ENCODE measurements around the gene EFL1. TPM values are rescaled to one million over a fixed set of nuclear protein-coding genes. Genes with fewer than 3 reads are reported as not detected.

EFL1 gene
- total and polyA plus RNA-seq, 2 of the 4 experiments (the other 2 are of a cell fraction) = 10.1 to 24.6 TPM

DNA sequence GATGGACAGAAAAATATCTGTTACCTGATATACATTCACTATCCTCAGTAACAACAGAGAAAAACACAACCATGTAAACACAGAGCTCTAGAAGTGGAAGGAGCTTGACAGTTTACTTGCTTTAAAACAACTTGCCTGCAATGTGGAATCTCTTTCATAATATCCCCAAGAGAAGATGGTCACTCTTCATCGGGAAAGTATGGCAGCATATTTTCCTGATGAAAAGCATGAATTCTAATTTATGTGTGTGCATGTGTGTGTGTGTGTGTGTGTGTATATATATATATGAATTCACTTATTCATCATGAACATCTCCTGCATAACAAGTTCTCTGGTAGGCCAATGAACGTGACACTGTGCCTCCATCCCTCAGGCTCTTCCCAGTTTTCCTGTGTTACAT, 81.2 kb downstream of the EFL1 start:
- no CpG with 5 or more reads among the region's 2 CpGs for WGBS, 2 experiments (ENCODE audit: extremely low coverage in 2 of 2, insufficient read length in 1 of 2)
- H4K91ac ChIP-seq (ENCODE audit: insufficient read depth, low read depth, low read length) = no peak overlapping the region
- H3K14ac ChIP-seq (replicated peaks; ENCODE audit: low read depth, low read length) = no peak overlapping the region
- H3K4me1 ChIP-seq (ENCODE audit: control insufficient read depth, insufficient read depth, low read length) = peaks cover 11% of the 10 kb centered on the region
- H3K9me1 ChIP-seq (ENCODE audit: insufficient read depth, low read length) = peaks cover 12% of the 10 kb centered on the region
- H3K4ac ChIP-seq (ENCODE audit: low read depth, low read length) = no peak overlapping the region
- no peak overlapping the region for H2BK120ac ChIP-seq (ENCODE audit: low read depth, low read length)
- no peak overlapping the region for H2AK9ac ChIP-seq (replicated peaks; ENCODE audit: low read depth, low read length, poor library complexity)
- no peak overlapping the region for H3K9ac ChIP-seq (ENCODE audit: low read depth, low read length)
- H3K27ac ChIP-seq (ENCODE audit: insufficient read depth, low read length) = no peak overlapping the region
- H3K23ac ChIP-seq (ENCODE audit: low read depth, low read length) = no peak overlapping the region
- H3K9me3 ChIP-seq (ENCODE audit: control insufficient read depth, insufficient read depth, low read length) = no peaks in the 10 kb centered on the region
- no peak for TF ChIP-seq SMC3 (IDR thresholded peaks at IDR 0.05; ENCODE audit: low read depth, low read length)
- TF ChIP-seq, protein P1, sequence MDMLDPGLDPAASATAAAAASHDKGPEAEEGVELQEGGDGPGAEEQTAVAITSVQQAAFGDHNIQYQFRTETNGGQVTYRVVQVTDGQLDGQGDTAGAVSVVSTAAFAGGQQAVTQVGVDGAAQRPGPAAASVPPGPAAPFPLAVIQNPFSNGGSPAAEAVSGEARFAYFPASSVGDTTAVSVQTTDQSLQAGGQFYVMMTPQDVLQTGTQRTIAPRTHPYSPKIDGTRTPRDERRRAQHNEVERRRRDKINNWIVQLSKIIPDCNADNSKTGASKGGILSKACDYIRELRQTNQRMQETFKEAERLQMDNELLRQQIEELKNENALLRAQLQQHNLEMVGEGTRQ (IDR thresholded peaks at IDR 0.05; ENCODE audit: low read depth, low read length) = no peak
- no peak for TF ChIP-seq BHLHE40 (IDR thresholded peaks at IDR 0.05; ENCODE audit: low read depth, low read length)
- TF ChIP-seq MAZ (IDR thresholded peaks at IDR 0.05; ENCODE audit: borderline replicate concordance, low read depth, low read length) = no peak
- TF ChIP-seq RCOR1 (IDR thresholded peaks at IDR 0.05; ENCODE audit: insufficient replicate concordance, low read length) = no peak
- no peak for TF ChIP-seq MXI1 (IDR thresholded peaks at IDR 0.05; ENCODE audit: borderline replicate concordance, low read depth, low read length)
- no peak for TF ChIP-seq RFX5 (IDR thresholded peaks at IDR 0.05; ENCODE audit: low read depth, low read length)
- no peak for TF ChIP-seq FOS (IDR thresholded peaks at IDR 0.05; ENCODE audit: low read depth, low read length)
- TF ChIP-seq, protein P2, sequence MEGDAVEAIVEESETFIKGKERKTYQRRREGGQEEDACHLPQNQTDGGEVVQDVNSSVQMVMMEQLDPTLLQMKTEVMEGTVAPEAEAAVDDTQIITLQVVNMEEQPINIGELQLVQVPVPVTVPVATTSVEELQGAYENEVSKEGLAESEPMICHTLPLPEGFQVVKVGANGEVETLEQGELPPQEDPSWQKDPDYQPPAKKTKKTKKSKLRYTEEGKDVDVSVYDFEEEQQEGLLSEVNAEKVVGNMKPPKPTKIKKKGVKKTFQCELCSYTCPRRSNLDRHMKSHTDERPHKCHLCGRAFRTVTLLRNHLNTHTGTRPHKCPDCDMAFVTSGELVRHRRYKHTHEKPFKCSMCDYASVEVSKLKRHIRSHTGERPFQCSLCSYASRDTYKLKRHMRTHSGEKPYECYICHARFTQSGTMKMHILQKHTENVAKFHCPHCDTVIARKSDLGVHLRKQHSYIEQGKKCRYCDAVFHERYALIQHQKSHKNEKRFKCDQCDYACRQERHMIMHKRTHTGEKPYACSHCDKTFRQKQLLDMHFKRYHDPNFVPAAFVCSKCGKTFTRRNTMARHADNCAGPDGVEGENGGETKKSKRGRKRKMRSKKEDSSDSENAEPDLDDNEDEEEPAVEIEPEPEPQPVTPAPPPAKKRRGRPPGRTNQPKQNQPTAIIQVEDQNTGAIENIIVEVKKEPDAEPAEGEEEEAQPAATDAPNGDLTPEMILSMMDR (conservative IDR thresholded peaks at IDR 0.05; ENCODE audit: low read depth, low read length) = no peak
- TF ChIP-seq, protein P3, sequence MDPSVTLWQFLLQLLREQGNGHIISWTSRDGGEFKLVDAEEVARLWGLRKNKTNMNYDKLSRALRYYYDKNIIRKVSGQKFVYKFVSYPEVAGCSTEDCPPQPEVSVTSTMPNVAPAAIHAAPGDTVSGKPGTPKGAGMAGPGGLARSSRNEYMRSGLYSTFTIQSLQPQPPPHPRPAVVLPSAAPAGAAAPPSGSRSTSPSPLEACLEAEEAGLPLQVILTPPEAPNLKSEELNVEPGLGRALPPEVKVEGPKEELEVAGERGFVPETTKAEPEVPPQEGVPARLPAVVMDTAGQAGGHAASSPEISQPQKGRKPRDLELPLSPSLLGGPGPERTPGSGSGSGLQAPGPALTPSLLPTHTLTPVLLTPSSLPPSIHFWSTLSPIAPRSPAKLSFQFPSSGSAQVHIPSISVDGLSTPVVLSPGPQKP (IDR thresholded peaks at IDR 0.05; ENCODE audit: borderline replicate concordance, low read depth, low read length) = no peak
- TF ChIP-seq CEBPB (IDR thresholded peaks at IDR 0.05; ENCODE audit: low read depth, low read length) = no peak
- TF ChIP-seq RAD21 (IDR thresholded peaks at IDR 0.05; ENCODE audit: low read length) = no peak
- ATAC-seq (ENCODE audit: low read depth) = no peak
- peaks cover 3 to 17% of the 10 kb centered on the region in 2 experiments; a peak in 2 of 4 replicates for H3K79me1 ChIP-seq (ENCODE audit: low read depth in 1 of 2, low read length in 2 of 2)
- no peak overlapping the region for H2AK5ac ChIP-seq (ENCODE audit: low read depth, low read length)
- intact Hi-C loops (cut with micrococcal nuclease) = no loop called here
- H2BK15ac ChIP-seq (ENCODE audit: low read depth, low read length) = no peak overlapping the region
- DNase-seq = no peak
- in situ Hi-C loops (cut with MboI; ENCODE audit: low sequenced_read_pairs) = no loop called here
- H4K5ac ChIP-seq (ENCODE audit: low read depth, low read length) = no peak overlapping the region
- no peak overlapping the region for H2AFZ ChIP-seq (replicated peaks; ENCODE audit: low read length, poor library complexity)
- H3K27me3 ChIP-seq (ENCODE audit: control insufficient read depth, insufficient read depth, low read length) = no peaks in the 10 kb centered on the region
- H3K4me3 ChIP-seq (ENCODE audit: insufficient read depth, low read depth, low read length) = no peak overlapping the region
- BruUV-seq (replicated peaks) = no TSS peak
- H2BK5ac ChIP-seq (ENCODE audit: low read depth, low read length, poor library complexity, severe bottlenecking) = no peak overlapping the region
- no peak overlapping the region for H2BK20ac ChIP-seq (ENCODE audit: low read depth, low read length)
- peaks cover 4% of the 10 kb centered on the region; the same call in 1 of the 2 replicates for H4K20me1 ChIP-seq (ENCODE audit: insufficient read depth, low read length)
- H3K36me3 ChIP-seq (ENCODE audit: control insufficient read depth, insufficient read depth, low read length) = no peaks in the 10 kb centered on the region
- CTCF ChIA-PET = interaction anchor here (0.6 to 1.3 kb wide), 3 partner anchors 17 to 505 kb away, joined by 3 to 4 read pairs (median 3); no protein-coding TSS in a partner anchor
- no peak overlapping the region for H3K56ac ChIP-seq (ENCODE audit: extremely low read depth, insufficient read depth, low read length)
- no peak overlapping the region for H4K8ac ChIP-seq (ENCODE audit: low read depth in 2 of 2, low read length in 2 of 2)
- H3K18ac ChIP-seq (ENCODE audit: low read depth, low read length) = no peak overlapping the region
- H3K4me2 ChIP-seq (ENCODE audit: low read depth, low read length) = no peak overlapping the region
- dilution Hi-C loops (cut with HindIII; ENCODE audit: low sequenced_read_pairs, unreplicated experiment) = no loop called here
- POLR2A ChIA-PET (ENCODE audit: unreplicated experiment) = no interaction called here
